HL-60/S4 treated with phorbol 12-myristate 13-acetate at 8.2 ng/mL for 4 days and 3 days (cell line): ENCODE data around the gene CRISP1.
"Not testable (repeated sequence)": the region's sequence is repeated elsewhere in the genome, so short reads cannot be mapped to it uniquely, and the experiment has no call there.

ENCODE experiments used
- in situ Hi-C: fragments of 300-500 bp; cut with MboI; formaldehyde crosslinking; loops from 2 replicates; pipeline ENCODE4 v1.15.0; 2022; ENCODE audit warnings: low sequenced_read_pairs

The CRISP1 gene

DNA sequence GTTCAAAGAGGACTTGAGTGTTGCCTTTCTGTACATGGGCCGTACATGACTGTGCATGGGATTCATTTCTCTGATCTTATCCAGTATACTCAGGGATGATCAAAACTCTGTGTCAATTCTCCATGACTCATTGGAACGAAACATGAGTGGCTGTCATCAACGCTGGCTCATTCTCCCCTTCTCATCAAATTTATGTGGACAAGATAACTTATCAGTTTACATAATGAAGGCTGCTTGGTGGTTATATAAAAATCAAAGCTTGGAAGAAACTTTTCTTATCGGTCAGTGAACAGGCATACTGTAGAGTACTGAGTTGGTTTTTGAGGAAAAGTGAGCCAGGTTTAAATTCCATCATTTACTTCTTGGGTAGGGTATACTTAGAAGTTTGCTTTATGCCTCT, 24.9 kb downstream of the CRISP1 start:
- in situ Hi-C loops, result no loop called here

DNA sequence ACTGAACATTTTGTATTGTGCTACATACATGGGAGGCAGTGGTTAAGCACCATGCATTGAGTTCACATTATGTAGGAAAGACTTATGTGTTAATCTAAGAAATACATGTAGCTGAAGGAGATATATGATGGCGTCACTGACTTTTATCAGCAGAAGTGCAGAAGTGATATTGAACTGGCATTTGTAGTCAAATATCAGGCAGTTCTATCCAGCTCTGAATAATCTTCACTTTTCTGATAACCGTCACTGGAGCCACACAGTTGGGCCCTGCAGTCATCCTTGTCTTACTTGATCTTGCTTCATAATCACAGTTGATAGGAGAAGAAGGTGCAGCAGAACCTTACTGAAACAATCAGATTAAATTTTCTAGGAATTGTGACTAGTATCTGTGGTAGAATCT, 26.4 kb downstream of the CRISP1 start:
- in situ Hi-C loops, result no loop called here

DNA sequence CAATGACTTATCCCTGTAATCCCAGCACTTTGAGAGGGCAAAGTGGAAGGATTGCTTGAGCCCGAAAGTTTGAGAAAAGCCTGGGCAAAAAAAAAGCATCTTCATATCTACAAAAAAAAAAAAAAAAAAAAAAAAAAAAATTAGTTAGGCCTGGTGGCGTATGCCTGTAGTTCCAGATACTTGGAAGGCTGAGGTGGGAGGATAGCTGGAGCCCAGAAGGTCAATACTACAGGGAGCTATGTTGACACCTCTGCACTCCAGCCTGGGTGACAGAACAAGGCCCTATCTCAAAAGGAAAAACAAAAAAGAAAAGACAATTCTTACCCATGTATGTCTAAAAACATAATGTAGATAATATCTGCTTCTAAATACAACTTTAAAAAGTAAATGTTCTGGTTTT, 27.2 kb downstream of the CRISP1 start:
- in situ Hi-C loops, result no loop called here

DNA sequence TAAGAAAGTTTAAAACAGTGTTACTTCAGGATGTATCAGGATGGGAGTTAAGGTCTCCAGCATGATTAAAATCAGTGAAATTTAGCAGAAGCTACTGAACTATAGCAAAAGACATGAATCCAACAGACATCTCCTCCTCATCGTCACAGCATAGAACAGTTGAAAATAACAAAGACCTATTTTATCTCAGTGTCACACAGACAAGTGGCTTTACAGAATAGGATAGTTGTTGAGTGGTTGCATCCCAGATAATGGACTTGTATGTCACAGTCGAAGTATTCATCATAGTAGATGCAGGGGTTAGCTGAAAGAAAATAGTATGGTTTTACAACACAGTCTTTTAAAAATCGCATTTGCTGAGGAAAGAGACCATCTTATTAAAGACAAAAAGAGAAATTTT, 31.2 kb downstream of the CRISP1 start:
- in situ Hi-C loops, result no loop called here

DNA sequence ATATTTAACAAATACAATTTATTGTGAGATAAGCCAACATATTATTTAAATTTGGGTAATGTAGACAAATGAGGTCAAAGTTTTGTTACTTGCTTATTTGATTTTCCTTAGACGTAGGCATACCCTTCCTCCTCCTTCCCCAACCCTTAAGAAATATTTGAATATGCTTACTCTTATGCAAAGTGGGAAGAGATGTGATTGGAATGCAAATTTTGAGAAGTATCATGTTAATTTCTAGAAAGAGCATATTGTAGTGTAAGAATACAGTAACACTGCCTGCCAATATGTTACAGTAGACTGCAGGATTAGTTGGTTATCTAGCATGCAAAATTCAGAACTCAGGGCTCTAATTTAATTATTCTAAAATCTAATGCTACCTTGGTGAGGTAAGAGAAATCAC, 32.9 kb downstream of the CRISP1 start:
- in situ Hi-C loops, result no loop called here

DNA sequence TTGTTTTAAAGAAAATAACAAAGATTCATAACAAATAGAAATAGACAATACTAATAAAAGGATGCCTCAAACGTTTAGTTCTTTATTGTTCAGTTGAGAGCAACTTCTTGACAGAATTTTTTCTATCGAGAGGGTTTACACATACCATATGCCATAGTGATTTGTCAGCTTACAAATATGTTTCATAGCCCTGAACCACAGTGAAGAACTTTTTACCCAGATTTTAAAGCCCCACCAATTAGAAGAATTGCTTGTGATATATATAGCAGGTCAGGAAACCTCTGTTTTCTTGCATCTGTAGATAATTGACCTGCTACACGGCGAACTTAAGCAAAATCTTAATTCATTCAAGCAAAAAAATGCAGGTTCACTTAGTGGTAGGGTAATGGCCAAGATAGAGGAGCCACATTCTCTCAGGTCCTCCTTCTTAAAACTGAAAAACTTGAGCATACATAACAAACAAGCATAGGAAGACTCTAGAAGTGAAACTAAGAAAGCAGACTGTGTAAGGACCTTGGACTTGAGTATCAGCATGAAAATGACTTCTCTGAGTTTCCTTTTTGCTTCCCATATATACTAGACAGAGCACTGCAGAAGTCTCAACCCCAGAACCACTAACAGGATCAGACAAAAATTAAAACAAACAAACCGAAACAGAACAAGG, 39.5 kb downstream of the CRISP1 start:
- in situ Hi-C loops, result no loop called here

DNA sequence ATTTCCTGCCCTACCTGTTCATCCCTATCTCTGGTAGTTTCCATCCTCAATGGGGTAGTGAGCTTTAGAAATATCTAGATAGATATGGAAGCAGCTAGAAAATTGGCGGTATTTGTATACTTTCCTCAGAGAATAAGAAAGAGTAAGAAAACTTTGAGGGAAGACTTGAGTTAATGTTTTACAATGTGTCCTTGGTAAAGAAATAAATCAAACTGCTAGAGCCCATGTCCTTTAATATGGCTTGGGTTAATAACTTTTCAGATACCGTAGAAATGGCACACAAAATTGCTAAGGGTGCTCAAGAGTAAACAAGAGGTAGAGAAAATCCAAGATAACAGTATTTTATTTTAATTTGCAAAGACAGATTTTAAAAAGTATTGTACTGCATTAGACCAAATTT, 51.2 kb downstream of the CRISP1 start:
- in situ Hi-C loops, result no loop called here

DNA sequence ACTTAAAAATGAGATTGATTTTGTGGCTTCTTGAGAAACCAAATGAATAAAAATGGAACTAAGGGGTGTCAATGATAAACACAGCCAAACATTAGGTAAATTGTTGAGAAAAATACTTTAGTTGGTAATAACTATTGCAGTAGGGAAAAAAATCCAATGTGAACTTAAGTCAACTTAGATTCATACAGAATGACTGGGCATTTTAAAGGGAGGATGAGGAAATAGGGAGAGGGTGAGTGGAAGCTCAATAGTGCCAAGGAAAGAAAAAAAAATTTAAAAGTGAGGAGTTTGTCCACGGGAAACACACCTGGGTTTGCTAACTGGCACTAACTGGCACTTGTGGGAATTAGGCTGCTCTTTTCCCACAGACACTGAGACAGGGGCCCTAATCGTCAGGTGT, 53.1 kb downstream of the CRISP1 start:
- in situ Hi-C loops, result no loop called here

DNA sequence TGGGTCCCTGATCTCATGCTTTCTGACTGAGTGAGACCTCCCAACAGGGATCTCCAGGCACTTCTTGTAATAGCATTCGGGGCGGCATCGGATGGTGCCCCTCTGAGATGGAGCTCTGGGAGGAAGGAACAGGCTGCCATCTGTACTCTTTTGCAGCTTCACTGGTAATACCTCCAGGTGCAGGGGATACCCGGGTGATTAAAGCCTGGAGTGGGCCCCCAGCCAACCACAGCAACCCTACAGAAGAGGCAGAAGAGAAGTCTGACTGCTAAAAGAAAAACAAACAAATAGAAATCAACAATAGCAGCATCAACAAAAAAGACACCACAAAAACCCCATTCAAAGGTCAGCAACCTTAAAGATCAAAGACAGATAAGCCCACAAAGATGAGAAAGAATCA, 60.2 kb downstream of the CRISP1 start:
- in situ Hi-C loops, result no loop called here

DNA sequence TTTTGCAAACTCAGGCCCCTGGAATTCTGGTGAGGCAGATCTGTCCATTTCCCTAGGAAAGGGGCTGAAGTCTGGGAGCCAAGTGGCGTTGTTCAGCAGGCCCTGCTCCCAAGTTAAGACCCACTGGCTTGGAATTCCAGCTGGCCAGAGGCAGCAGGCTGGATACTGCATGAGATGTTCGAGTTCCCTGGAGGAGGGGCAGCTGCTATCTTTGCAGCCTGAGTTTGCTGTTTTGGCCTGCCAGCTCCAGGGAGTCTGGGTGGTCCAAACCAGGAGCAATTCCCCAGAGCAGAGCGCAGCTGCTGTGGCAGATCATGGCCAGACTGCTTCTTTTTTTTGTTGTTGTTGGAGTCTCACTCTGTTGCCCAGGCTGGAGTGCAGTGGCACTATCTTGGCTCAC, 61.1 kb downstream of the CRISP1 start:
- in situ Hi-C loops, result no loop called here

DNA sequence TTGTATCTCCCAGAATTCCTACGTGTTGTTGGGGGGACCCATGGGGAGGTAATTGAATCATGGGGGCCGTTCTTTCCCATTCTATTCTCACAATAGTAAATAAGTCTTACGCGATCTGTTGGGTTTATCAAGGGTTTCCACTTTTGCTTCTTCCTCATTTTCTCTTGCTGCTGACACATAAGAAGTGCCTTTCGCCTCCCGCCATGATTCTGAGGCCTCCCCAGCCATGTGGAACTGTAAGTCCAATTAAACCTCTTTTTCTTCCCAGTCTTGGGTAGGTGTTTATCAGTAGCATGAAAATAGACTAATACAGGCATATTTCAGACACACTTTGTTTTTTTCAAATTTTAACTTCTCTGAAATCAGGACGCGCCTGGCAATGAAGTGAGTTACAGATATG, 64.8 kb downstream of the CRISP1 start:
- in situ Hi-C loops, result no loop called here

DNA sequence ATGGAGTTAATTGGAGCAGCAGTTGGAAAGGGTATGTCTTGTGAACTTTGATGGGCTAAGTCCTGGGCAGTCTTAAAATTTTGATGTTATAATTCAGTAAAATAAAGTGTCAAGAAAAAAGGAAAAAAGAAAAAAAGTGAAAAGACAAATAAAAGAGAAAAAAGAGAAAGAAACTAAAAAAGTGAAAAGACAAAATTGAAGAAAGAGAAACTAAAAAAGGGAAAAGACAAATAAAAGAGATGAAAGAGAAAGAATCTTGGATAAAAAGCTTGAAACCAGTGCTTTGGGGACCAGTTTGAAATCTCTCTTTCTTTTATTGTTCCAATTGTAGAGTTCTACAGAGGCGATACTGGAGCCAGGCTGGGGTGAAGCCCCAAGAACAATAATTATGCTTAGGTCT, 67.2 kb downstream of the CRISP1 start:
- in situ Hi-C loops, result no loop called here

DNA sequence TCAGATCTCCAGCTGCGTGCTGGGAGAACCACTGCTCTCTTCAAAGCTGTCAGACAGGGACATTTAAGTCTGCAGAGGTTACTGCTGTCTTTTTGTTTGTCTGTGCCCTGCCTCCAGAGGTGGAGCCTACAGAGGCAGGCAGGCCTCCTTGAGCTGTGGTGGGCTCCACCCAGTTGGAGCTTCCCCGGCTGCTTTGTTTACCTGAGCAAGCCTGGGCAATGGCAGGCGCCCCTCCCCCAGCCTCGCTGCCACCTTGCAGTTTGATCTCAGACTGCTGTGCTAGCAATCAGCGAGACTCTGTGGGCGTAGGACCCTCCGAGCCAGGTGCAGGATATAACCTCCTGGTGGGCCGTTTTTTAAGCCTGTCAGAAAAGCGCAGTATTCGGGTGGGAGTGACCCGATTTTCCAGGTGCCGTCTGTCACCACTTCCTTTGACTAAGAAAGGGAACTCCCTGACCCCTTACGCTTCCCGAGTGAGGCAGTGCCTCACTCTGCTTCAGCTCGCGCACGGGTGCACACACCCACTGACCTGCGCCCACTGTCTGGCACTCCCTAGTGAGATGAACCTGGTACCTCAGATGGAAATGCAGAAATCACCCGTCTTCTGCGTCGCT, 69.4 kb downstream of the CRISP1 start:
- in situ Hi-C loops, result not testable (repeated sequence)

DNA sequence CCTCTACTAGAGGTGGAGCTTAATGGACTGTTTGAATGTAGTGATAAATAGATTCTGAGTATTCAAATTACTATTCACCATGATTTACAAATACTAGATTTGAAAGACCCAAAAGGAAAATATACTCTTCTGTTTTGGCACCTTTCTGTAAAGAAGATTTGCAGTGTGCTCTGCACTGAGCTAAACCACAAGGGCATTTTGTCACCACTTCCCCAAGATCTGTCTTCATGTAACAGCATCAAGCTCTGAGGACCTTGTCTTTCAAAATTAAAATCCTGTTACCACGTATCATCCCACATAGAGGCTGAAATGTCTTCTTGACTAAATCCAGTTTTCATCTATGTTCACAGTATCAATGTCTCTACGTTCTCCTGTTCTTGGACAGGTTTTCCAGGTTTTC, 76.0 kb downstream of the CRISP1 start:
- in situ Hi-C loops, result no loop called here

DNA sequence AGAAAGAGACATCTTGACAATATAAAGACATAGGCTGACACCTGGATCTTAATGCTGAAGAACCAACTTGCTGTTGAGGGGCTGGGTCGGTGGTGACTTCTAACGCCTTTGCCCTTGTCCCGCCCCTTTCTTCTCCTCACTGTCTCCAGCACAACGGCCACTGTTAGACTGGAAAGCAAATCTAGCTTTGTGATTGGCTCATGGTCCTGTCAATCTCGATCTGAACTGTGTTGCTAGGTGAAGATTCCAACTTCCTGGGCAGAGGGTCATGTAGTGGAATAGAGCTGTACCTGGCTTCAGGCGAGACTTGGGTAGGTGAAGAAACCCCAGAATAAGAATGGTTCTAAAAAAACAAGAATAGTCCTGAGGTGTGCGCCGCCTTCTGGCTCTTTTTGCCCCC, 79.2 kb downstream of the CRISP1 start, which contains the start of gene PGK2:
Gene PGK2 (minus strand): TSS at position 110 of the 400 bp plus-strand sequence. CDS start 98 bp downstream, at position 12.
- in situ Hi-C loops, result no loop called here

DNA sequence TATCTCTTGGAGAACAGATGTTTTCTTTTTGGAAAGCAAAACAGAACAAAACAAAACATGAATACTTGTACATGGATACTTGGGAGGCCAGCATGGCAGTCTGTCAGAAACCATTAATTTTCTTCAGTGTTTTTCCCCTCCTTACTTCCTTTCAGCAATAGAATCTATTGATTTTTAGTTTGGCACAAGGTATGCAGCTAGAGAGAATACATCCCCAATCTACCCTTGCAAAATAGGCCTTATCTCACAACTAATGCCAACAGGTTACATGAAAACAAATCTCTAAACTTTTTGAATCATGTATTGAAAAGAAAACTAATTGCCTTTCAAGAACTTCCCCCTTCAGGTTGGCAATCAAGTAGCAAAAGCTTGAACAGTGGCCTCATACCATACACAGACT, 82.1 kb downstream of the CRISP1 start:
- in situ Hi-C loops, result no loop called here
